GM19351 (cell line): Measurements from ENCODE around the gene LIG1.
"Not testable (repeated sequence)": the region's sequence is repeated elsewhere in the genome, so short reads cannot be mapped to it uniquely, and the experiment has no call there.

Experiments used
- ATAC-seq: cut with Tn5 transposase; IDR thresholded peaks from one replicate; pipeline ENCODE4 v1.9.1; 2021; ENCODE audit warnings: mild to moderate bottlenecking, moderate library complexity; ENCODE audit not compliant: unreplicated experiment

Gene LIG1

GRCh38 chr19:48122421-48122820 lies 47.7 kb downstream of the LIG1 start:
- no peak for ATAC-seq

GRCh38 chr19:48121909-48122371 lies 48.2 kb downstream of the LIG1 start:
- no peak for ATAC-seq

GRCh38 chr19:48121066-48121465 lies 49.1 kb downstream of the LIG1 start:
- no peak for ATAC-seq

DNA sequence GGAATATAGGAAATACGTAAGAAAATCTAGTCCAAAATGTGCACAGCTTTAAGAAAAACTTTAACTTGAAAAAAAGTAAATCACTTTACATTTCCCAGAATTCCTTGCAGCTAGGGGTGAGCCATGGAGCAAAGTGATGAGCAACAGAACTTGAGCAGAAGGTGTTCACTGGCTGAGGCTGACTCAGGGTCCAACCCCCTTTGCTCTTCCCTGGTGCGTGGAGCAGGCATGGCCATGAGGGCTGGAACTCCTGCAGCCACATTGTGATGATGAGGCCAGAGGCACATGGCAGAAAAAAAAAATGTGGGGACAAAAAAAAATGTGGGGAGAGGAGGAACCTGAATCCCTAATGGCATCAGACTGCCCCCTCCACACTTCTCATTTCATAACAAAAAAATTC lies 49.6 kb downstream of the LIG1 start:
- ATAC-seq = no peak

GRCh38 chr19:48118131-48118517 lies 52.0 kb downstream of the LIG1 start:
- no peak for ATAC-seq

GRCh38 chr19:48117515-48118130 lies 52.5 kb downstream of the LIG1 start:
- no peak for ATAC-seq

DNA sequence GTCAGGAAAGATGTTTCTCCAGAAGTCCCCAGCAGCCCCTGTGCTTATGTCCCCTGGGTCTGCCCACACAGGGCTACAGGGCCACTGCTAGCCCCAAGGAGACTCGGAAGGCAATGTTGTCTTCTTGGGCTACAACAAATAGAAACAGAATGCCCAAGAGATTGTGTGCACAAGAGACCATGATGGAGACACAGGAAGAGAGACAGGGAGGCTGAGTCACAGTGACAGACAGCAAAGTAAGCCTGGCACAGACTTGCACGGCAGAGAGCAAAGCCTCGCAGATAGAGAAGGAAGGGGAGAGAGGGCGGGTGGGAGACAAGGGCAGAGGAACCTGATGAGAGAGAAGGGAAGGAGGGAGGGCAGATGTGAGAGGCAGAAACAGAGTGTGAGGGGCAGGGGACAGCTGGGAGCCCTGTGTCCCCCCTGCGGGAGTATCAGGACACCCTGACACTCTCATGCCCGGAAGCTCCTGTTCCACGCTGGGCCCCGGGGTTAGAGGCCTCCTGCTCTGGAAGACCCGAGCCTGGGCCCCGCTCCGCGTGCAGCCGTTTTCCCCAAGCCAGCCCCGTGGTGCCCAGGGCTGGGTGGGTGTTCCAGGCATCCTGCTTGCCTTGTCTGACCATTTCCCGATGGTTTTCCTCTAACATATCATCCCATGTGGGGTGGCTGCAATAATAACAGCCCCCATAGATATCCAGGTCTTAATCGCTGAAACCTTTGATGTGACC lies 56.8 kb downstream of the LIG1 start:
- no peak for ATAC-seq

DNA sequence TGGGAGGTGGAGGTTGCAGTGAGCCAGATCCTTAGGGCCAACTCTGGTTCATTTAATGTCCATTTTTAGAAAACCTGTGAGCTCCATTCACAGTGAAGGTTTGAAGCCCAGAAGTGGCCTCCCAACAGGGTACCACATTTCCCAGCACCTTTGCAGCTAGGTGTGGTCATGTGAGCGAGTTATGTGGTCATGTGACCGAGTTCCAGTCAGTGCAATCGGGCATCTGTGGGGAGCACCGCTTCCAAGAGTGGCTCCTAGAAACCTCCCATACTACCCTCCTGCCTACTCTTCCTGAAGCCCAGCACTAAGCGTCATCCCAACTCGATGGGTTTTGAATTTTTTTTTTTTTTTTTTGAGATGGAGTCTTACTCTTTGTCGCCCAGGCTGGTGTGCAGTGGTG lies 58.9 kb downstream of the LIG1 start:
- no peak for ATAC-seq

DNA sequence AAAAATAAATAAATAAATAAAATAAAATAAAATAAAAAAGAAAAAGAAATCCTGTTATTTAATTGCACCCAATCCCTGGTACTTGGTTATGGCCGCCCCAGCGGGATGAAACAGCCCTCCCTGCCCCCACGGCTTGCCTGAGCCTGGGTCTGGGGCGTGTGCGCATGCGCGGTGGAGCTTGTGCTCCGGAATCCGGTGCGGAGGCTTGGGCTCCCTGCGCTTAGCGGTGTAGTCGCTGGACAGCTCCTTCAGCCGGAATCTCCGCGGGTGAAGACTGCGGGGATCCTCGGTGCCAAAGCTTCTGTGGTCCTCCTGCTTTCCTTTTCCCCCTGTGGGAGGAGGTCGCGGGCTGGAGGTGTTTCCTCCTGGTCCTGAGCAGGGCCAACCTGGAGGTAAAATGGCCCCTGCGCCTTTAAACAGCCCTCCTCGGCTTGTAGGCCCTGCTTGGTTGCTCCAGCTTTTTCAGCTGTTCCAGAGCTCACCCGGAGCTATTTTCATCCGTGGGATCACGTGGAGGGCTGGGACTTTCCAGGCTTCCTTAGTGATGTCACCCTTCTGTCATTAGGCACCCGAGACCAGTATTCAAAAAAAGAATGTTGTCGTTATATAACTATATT lies 59.7 kb downstream of the LIG1 start, which contains the start of gene PLA2G4C:
Gene PLA2G4C, minus strand, starts transcription at position 468 of the 617 bp plus-strand sequence. CDS start 4,288 bp downstream, outside the sequence.
- no peak for ATAC-seq

DNA sequence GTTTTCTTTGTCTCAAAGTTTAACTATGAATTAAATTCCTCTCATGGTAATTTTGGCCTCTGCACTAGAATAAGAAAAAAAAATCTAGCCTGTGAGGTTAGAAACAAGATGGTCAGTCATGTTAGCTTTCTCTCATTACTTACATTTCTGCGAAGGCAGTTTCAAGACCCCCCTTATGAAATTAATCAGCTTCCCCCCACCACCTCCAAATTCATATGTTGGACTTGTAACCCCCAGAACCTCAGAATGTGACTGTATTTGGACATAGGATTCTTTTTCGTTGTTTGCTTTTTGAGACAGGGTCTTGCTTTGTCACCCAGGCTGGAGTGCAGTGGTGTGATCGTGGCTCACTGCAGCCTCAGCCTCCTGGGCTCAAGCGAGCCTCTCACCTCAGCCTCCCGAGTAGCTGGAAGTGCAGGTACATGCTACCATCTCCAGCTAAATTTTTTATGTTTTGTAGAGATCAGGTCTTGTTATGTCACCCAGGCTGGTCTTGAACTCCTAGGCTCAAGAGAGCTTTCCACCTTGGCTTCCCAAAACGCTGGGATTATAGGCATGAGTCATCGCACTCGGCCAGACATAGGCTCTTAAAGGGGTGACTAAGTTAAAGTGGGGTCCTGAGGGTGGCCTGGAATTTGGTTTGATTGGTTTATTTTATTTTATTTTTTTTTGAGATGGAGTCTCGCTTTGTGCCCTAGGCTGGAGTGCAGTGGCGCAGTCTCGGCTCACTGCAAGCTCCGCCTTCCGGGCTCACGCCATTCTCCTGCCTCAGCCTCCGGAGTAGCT lies 61.0 kb downstream of the LIG1 start:
- ATAC-seq = no peak

- ATAC-seq = no peak
These were observed 66.2 kb downstream of the LIG1 start for GRCh38 chr19:48103922-48104321.

GRCh38 chr19:48102870-48103751 lies 67.0 kb downstream of the LIG1 start:
- ATAC-seq = no peak

DNA sequence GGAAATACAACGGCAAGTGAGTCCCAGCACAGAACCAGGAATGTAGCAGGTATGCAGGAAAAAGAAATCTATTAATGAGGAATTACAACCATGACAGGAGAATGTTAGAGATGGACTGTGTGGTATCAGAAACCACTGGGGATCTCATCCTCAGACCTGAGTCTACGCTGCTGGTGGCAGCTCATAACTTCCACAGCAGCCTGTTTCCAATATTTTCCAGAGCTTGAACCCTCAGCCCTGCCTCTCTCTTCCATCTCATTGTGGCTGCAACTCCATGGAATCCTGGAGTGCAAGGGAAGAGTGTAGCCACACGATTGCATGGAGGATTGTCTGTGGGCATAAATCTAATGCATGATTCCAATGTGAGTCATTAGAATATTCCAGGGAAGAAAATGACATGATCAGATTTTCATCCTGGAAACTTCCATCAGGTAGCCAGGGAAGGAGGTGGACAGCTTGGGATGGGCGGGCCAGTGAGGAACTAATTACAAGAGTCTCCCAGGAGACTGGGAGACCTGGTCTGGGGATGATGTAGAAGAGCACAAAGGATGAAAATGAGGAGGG lies 74.5 kb downstream of the LIG1 start:
- ATAC-seq = no peak

GRCh38 chr19:48094855-48095203 lies 75.3 kb downstream of the LIG1 start:
- ATAC-seq = no peak

GRCh38 chr19:48094129-48094854 lies 75.9 kb downstream of the LIG1 start:
- no peak for ATAC-seq

- not testable (repeated sequence) for ATAC-seq
These were observed 78.9 kb downstream of the LIG1 start for GRCh38 chr19:48091111-48091718.

DNA sequence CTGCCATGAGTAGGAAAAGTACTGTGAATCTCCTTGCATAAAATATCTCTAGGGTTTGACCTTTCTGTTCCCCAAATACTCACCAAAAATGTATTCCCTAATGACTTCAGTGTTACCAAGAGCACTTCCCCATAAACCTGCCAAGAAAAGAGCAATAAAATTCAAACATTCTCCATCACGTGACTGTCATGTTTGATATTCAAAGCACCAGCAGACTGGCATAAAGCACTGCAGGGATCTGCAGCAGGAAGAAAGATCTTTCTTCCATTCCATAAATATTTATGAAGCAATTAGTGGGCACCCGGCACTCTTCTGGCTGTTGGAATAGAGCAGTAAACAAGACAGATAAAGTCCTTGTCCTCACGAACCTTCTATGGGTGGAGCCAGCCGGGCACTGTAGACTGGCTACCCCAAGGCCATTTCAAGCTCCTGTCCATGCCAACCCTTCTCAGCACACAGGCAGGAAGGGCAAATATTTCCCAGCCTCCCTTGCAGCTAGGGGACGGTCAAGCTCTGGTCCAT lies 79.8 kb downstream of the LIG1 start:
- no peak for ATAC-seq

- not testable (repeated sequence) for ATAC-seq
These were observed 81.2 kb downstream of the LIG1 start for GRCh38 chr19:48088991-48089390.
